Lower lobe of right lung (tissue), 2 donors: ENCODE results near the gene ZNF791. TPM values are rescaled to one million over a fixed set of nuclear protein-coding genes. Genes with fewer than 3 reads are reported as not detected.

Experiments used
- ATAC-seq, 2 donors: fragments of 200-7000 bp; cut with Tn5 transposase; one replicate each; pipeline ENCODE4 v1.9.1; 2020 to 2022; ENCODE audit warnings: mild to moderate bottlenecking in 2 of 2, moderate library complexity in 2 of 2
- DNase-seq: peaks from one replicate; pipeline ENCODE4 v3.0.0-alpha.2; 2020
- H3K27ac ChIP-seq: fragments of 200-600 bp; one replicate; pipeline ENCODE4 v1.8.0; 2022
- H3K27me3 ChIP-seq: fragments of 200-600 bp; one replicate; pipeline ENCODE4 v1.8.0; 2022; ENCODE audit warnings: low read depth
- H3K36me3 ChIP-seq: fragments of 200-600 bp; one replicate; pipeline ENCODE4 v1.8.0; 2022; ENCODE audit warnings: mild to moderate bottlenecking
- H3K4me1 ChIP-seq: fragments of 200-600 bp; one replicate; pipeline ENCODE4 v1.8.0; 2022
- H3K4me3 ChIP-seq: fragments of 200-600 bp; one replicate; pipeline ENCODE4 v1.8.0; 2022; ENCODE audit warnings: mild to moderate bottlenecking
- H3K9me3 ChIP-seq: fragments of 200-600 bp; one replicate; pipeline ENCODE4 v1.8.0; 2022
- CTCF ChIP-seq: fragments of 200-600 bp; IDR thresholded peaks from one replicate; pipeline ENCODE4 v1.8.0; 2022; ENCODE audit warnings: antibody characterized with exemption, mild to moderate bottlenecking
- intact Hi-C: fragments of 100-400 bp; cut with DNase I; formaldehyde crosslinking; loops from one replicate; pipeline ENCODE4 v1.11.0; 2022
- total RNA-seq: library from RNA; stranded (reverse); fragmentation: NEBNext Ultra II Directional; extraction: Animal tissue kit (Norgen Biotek cat#: 25700); gene quantifications from one replicate; pipeline ENCODE4 v1.2.1, GENCODE V29; 2021
- donor health status: DM: no; HTN: yes; CAD: no; lungs with severe emphysema.

Gene ZNF791
- total RNA-seq, 1 donor from 2014 or later = 27.2 TPM

GRCh38 chr19:12647047-12647446 is 36.3 kb downstream of the ZNF791 start:
- Histone ChIP-seq H3K4me1 (peaks cover 12% of the 10 kb centered on the region), H3K9me3 (no peaks in the 10 kb centered on the region), H3K27ac (no peak overlapping the region), H3K36me3 (peaks cover 18% of the 10 kb centered on the region), H3K4me3 (peak overlapping the region; percentile 40), H3K27me3 (no peaks in the 10 kb centered on the region)
- DNase-seq = no peak
- intact Hi-C loops = no loop called here
- TF ChIP-seq CTCF = no peak
- ATAC-seq = peak; percentile 23 to 24

GRCh38 chr19:12647490-12648071 is 36.9 kb downstream of the ZNF791 start:
- no peaks in the 10 kb centered on the region for H3K9me3 ChIP-seq
- ATAC-seq (peak; percentile 95 to 97), DNase-seq (peak; percentile 79)
- intact Hi-C loops = no loop called here
- peaks cover 21% of the 10 kb centered on the region for H3K36me3 ChIP-seq
- H3K4me1 ChIP-seq = peaks cover 12% of the 10 kb centered on the region
- TF ChIP-seq CTCF = no peak
- peak overlapping the region; percentile 40 for H3K4me3 ChIP-seq
- H3K27me3 ChIP-seq = no peaks in the 10 kb centered on the region
- no peak overlapping the region for H3K27ac ChIP-seq

- no peak for DNase-seq
- peak; percentile 15 for TF ChIP-seq CTCF
- peak; percentile 58 to 69 for ATAC-seq
- H3K4me1 ChIP-seq = peaks cover 12% of the 10 kb centered on the region
- no peak overlapping the region for H3K27ac ChIP-seq
- no peaks in the 10 kb centered on the region for H3K27me3 ChIP-seq
- H3K9me3 ChIP-seq = no peaks in the 10 kb centered on the region
- H3K36me3 ChIP-seq = peaks cover 21% of the 10 kb centered on the region
- intact Hi-C loops = no loop called here
- H3K4me3 ChIP-seq = peak overlapping the region; percentile 40
Measured at GRCh38 chr19:12648088-12648487, 37.4 kb downstream of the ZNF791 start.

- Histone ChIP-seq H3K27me3 (no peaks in the 10 kb centered on the region), H3K36me3 (peaks cover 31% of the 10 kb centered on the region), H3K9me3 (no peaks in the 10 kb centered on the region), H3K4me3 (no peak overlapping the region), H3K4me1 (peaks cover 12% of the 10 kb centered on the region), H3K27ac (no peak overlapping the region)
- TF ChIP-seq CTCF = no peak
- DNase-seq (peak; percentile 24), ATAC-seq (no peak)
- intact Hi-C loops = no loop called here
Measured at GRCh38 chr19:12649941-12650340, 39.2 kb downstream of the ZNF791 start.

- DNase-seq = peak; percentile 24
- Histone ChIP-seq H3K36me3 (peaks cover 49% of the 10 kb centered on the region), H3K4me3 (no peak overlapping the region), H3K9me3 (no peaks in the 10 kb centered on the region), H3K27ac (no peak overlapping the region), H3K4me1 (peaks cover 12% of the 10 kb centered on the region), H3K27me3 (no peaks in the 10 kb centered on the region)
- TF ChIP-seq CTCF = no peak
- ATAC-seq = no peak
- intact Hi-C loops = no loop called here
Measured at GRCh38 chr19:12652219-12652618, 41.5 kb downstream of the ZNF791 start.
